ENCODE results near the gene NGDN.
"Not testable (repeated sequence)": the region's sequence is repeated elsewhere in the genome, so short reads cannot be mapped to it uniquely, and the experiment has no call there.

The NGDN gene, protein sequence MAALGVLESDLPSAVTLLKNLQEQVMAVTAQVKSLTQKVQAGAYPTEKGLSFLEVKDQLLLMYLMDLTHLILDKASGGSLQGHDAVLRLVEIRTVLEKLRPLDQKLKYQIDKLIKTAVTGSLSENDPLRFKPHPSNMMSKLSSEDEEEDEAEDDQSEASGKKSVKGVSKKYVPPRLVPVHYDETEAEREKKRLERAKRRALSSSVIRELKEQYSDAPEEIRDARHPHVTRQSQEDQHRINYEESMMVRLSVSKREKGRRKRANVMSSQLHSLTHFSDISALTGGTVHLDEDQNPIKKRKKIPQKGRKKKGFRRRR

DNA sequence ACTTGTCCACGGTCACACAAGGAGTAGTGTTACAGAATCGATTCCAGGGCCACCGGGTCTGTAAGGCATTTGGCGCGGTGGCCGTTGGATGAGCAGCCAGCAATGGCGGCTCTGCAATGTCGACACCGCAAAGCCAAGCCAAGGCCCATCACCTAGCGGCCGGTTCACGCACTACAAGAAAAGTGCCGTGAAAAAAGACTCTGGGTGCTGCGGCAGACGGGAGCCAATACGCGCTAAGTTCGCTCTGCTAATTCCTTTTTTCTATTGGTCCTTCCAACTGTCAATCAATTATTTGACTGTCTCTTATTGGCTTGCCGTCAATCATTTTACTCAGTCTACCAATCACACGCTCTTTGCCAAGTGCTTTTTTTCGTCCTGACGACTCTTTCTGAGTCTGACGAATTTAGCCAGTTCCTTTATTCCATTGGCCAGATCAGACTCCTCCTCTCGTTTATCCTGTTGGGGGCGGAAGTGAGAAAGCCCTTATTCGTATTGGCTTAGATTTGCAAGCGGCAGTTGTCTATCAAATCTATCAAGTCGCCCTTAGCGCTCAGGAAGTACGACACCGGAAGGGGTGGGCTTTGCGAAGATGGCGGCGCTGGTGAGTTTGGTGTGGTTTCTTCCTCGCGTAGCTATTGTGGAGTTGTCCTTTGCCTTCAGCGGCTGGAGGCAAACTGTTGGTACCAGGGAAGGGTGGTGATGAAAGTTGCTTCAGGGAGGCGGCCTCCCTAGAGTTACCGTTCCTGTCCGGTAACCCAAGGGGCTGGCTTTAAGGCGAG is at the start of gene NGDN:
Gene NGDN (plus strand): TSS at position 577 of the 779 bp plus-strand sequence. CDS start 13 bp downstream, at position 590.
- peak; percentile 98 for DNase-seq

DNA sequence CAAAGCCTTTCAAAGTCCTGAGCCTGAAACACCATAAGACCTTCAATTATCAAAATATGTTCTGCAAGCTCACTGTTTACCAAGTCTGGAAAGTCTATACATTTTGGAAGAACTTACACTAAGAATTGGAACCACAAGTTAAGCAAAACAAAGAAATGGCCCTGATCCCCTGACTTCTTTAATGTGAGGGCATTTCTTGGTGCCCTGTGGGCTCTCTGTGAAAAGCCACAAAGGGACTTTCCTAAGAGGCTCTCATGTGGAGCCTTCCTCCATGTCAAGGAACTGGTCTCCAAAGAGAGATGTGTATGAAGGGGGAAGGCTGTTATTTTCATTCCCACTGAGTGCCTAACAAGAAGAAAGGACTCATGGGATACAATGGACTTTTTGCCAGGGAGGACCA is 47.9 kb upstream of the NGDN start:
- no peak for DNase-seq

DNA sequence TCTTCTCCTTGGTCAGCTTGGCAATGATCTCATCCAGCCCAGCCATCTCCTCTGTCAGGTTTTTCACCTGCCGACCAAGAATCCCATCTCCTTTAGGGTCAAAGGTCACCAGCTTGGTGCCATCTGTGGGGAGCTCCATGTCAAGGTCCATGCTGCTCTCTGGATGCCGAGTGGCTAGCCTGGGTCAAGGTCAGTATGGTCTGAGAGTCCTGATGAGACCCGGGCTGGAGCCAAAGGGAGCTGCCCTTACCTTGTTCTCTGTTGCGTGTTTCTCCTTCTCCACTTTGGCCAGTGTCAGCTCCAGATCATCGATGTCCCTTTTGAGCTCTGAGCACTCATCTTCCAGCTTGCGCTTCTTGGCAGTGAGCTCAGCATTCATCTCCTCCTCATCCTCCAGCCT is 45.8 kb upstream of the NGDN start:
- DNase-seq = no peak

DNA sequence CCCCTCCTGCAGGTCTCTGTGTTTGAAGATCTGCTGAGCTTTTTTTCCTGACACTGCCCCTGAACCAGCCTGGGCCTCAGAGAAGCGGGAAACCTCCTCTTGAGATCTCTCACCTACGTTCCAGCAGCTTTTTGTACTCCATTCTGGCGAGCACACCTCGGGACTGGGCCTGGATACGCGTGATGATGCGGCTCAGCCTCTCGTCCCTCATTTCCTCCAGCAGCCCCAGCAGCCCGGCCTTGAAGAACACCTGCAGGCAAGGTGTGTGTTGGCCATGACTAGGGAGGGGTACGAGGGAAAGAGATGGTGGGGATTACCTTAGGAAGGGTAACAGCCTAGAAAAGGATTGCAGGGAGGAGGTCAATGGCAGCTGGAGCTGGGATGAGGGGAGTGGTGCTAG is 44.3 kb upstream of the NGDN start:
- no peak for DNase-seq

DNA sequence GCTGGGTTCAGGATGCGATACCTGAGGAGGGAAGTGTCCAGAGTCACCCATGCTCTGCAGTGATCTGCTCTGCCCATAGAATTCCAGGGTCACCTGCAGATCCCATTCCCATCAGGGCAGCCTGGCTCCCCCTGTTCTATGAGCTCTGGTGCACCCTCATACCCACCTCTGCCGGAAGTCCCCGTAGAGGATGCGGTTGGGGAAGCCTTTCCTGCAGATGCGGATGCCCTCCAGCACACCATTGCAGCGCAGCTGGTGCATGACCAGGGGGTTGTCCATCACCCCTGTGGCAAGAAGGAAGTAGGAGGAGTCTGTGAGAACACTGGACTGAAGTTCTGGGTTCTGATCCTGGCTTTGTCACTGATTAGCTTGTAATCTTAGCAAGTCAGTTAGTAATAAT is 43.7 kb upstream of the NGDN start:
- not testable (repeated sequence) for DNase-seq

DNA sequence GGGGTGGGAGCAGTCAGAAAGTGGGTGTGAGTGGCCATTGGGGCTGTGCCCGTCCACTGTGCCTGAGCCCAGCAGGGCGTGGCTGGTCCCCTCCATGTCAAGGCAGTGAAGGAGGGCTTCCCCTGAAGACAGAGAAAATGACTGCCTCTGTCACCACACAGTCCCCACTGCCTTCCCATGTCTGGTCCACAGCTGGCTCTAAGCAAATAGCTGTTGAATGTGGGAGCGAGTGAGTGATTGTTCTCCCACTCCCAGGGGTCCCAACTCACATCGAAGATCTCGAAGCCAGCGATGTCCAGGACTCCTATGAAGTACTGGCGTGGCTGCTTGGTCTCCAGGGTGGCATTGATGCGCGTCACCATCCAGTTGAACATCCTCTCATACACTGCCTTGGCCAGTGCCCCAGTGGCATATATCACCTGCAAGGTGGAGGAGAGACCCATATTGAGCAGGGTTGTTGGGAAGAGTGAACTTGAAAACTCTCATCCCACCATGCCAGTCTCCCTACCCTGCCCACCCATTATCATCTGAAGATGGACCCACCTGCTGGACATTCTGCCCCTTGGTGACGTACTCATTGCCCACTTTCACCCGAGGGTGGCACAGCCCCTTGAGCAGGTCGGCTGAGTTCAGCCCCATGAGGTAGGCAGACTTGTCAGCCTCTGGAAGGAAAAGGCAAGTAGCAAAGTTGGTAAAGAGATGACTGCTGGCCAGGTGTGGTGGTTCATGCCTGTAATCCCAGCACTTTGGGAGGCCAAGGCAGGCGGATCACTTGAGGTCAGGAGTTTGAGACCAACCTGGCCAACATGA is 40.6 kb upstream of the NGDN start:
- DNase-seq = no peak

DNA sequence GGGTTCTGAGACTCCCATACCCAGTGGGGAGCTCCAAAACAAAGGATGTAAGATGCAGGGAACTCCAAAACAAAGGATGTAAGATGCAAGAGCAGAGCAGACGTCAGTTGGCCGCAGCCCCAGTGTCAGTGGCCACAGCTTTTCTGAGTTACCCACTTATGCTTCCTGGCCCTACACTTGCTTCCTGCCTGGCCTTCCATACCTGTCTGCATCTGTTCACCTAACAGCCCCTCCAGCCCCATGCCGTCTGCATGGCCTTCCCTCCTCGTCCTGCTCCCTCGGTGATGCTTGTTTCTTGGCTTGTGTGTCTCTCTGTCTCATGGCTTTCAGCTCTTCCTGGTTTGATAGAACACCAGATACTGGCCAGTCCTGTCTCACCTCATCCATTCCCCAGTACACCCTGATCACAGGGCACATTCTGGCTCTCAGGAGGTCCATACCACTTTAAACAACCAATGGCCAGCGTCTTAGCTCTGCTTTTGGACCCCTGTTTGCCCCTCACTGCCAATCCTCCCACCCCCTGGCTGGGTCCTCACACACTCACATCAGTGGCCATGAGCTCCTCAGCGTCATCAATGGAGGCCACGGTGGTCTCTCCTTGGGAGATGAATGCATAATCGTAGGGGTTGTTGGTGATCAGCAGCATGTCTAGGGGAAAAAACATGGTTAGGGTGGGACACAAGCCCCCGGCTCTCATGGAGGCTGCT is 39.3 kb upstream of the NGDN start:
- no peak for DNase-seq

DNA sequence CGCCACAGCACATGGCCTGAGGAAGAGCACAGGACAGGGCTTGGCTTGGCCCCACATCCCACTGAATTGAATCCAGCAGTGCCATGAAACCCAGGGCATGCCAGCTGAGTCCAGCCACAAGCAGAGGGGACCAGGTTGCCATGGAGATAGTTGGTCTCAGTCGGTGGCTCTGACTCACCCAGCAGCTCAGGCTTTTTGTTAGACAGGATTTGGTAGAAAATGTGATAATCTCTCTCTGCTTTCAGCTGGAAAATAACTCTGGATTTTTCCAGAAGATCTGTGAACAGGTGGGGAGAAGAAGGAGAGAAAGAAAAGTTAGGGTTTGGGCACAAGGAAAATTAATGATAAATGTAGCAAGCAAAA is 38.8 kb upstream of the NGDN start:
- no peak for DNase-seq

DNA sequence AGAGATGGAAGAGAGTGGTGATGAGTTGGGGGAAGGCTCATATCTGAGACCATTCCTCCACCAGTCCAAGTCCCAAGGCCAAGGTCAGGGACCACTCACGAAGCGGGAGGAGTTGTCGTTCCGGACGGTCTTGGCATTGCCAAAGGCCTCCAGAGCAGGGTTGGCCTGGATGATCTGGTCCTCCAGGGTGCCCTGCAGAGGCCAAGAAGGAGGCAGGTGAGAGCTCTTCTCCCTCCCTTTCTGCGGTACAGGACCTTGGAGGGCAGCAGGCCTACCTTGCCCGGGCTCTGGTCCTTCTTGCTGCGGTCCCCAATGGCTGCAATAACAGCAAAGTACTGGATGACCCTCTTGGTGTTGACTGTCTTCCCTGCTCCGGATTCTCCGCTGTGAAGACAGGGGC is 38.0 kb upstream of the NGDN start:
- DNase-seq = no peak

DNA sequence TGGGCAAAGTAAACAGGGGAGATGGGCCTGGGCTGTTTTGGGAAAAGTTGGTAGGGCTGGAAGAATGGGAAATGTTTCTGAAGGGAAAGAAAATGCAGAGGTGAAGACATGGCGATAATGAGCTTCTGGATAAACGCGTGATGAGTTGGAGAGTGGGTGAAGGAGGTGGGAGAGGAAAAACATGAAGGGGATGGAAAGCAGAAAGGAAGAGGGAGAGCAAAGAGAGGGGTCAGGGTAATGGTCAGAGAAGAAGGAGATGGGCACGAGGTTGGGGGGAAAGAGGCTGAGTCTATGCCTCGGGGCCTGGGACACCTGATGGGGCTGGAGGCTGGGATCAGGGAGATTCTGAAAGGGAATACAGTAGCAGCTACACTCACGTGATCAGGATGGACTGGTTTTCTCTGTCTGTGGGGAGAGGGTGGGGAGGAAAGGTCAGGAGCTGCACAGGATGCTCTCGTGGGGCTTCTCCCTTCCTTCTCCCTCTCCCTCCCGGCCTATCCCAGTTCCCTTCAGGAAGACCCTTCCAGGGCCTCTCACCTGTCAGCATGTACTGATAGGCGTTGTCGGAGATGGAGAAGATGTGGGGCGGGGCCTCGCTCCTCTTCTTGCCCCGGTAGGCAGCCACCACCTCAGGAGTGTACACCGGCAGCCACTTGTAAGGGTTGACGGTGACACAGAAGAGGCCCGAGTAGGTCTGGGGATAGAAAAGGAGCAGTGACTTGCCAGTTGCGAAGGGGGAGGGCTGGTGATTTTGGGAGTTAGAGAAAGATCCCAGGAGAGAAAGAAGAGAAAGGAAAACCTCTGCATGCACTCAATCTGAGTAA is 37.2 kb upstream of the NGDN start:
- no peak for DNase-seq

DNA sequence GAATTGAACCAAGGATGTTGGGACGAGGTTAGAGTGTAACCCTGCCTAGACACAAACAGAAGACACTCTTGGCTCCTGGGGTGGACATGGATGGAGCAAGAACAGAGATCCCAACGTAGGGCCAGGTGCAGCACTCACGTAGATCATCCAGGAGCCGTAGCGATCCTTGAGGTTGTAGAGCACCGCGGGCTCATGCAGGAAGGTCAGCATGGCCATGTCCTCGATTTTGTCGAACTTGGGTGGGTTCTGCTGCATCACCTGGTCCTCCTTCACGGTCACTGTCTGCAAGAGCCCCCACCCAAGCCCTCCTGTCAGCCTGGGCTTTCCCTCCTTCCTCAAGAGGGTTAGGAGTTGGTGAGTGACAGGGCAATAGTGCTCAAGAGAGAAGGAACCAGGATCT is 36.6 kb upstream of the NGDN start:
- DNase-seq = no peak

DNA sequence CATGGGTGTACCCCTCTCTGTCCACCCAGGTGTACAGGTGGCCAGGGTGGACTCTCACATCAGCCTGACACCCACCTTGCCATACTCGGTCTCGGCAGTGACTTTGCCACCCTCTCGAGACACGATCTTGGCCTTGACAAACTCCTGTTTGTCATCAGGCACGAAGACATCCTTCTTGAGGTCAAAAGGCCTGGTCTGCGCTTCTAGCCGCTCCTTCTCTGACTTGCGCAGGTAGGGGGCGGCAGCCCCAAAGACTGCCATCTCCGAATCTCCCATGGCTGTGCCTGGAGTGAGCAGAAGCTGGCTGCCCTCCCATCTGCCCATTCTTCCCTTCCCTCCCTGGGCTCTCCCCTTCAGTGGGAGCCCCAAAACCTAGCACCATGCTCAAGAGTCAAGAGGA is 36.0 kb upstream of the NGDN start:
- no peak for DNase-seq

DNA sequence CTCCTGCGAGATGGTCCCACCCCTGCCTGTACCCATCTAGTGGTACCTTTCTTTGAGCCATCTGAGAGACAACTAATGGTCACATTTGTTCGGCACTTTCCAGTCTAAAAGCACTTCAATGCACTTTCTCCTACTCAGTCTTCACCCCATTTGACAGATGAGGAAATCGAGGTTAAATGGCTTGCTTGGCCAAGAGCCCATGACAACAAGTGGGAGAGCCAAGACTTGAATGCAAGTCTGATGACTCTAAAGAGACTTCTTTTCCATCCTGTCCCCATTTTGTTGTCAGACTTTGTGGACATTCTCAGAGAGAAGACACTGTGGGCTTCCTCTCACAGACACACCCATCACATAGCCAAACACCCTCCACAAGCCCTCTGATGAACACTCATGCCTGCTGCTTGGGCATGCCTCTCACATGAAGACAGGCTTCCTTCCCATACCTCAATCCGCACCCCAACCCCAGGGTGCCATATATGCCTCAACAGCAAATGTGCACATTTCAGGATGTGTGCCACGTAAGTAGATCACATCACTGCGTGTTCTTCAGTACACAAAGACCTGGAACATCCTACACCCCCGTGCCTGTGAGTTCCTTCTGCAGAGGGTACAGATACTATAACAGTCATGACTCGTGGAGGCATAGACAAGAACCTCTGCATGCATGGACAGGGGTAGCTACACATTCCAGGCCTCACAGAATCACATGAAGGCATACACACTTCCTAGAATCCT is 34.8 kb upstream of the NGDN start:
- no peak for DNase-seq

DNA sequence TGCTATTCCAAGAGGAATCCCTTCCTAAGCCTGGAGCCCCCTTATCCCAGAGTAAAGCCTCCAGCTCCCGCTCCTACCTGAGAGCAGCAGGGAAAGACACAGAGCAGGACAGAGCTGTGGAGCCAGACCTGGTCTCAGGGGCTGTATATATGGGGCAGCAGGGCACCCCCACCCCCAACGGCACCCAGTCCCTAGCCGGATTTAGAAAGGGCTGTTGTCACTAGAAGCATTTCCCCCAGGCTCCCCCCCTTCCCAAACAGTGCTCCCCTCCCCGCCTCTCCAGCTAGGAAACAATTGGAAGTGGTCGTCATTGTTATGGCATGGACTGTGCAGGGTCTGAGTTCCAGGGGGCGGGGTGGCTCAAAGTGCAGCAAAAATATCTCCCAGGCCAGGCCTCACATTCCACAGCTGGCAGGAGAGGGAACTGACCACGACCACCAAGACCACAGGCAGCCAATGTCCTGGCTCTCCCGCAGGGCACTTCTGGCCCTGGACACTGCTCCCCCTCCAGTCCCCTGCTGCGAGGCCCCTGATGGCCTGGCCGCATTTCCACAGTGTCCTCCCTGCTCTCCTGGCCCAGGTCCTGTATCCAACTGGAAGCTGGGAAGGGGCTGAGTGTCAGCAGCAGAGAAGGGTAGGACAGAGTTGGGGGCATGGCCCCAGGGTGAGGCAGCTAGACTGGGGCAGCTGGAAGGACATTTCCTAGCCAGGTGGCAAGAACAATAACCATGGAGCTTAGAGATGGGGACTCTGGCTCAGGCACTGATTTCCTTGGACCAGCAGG is 33.8 kb upstream of the NGDN start, which contains the start of gene MYH7:
Gene MYH7 (minus strand): TSS at position 118 of the 784 bp plus-strand sequence. CDS start 1,928 bp downstream, outside the sequence.
- DNase-seq = no peak

DNA sequence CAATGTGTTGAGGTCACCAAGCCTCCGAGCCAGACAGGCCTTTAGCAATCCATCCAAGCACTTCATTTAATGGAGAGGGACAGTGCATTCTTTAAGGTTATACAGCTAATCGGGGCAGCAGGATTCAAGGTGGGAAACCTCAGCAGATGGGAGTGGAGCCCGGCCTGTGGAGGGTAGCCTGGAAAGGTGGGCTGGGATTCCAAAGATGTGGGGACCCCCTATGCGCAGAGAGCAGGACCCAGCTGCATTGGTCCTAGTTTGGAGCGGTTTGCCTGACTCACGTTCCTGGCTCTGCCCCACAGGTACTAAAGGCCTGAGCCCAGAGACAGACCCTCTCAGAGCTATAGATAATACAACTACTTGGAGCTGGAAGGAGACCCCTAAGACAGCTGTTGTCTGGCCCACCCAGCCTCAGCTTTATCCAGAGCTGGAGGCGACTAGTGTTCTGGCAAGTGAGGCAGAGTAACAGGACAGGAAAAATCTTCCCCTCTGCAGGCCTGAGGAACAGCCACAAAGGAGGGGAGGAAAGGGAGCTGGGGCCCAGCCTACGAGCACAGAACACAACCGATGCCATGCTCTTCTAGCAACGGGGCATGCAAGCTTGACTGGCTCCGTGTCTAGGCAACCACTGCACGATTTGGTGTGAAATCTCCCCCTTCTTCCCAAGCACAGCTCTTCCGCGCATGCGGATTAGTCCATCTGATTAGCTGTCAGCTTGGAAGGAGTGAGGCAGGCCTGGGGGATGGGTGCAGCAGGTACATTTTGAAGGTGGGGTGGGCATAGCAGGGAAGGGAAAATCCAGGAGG is 33.0 kb upstream of the NGDN start:
- no peak for DNase-seq

DNA sequence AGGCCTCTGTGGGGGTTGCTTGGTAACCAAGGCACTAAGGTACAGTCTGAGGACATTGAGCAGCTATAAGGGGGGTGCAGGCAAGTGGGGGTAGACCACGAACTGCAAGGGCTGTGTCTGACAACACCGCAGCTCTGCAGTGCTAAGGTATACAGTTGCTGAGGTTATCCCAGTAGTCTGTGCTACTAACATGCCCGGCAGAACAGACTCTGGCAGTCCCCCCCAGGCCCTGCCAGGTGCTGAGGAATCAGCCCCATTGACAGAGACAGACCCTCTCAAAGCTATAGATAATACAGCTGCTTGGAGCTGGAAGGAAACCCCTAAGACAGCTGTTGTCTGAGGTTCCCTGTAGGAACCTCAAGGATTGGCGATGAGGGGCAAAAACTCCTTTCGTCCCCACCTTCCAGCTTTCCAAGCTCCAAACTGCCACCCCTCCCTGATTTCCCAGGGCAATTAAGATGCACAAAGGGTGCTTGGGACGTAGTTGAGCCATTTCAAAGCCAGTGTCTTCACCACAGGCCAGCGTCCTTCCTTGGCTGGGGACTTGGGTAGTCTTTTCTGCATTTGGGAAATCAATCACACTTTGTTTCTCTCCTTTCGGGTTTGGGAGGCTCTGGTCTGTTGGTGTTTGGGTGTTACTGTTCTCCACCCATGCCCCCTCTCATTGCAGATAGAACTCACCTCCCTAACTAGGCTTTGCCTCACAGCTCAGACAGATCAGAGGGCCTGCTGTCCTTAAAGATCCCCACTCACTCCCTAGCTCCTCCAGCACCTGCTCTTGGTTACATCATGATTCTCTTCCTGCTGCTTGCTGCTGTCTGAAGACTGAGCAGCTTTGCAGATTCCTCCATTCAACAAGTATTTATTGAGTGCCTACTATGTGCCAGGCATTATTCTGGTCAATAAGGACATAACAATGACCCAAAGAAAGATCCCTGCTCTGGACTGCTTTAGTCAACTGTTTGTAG is 32.1 kb upstream of the NGDN start:
- DNase-seq = no peak

DNA sequence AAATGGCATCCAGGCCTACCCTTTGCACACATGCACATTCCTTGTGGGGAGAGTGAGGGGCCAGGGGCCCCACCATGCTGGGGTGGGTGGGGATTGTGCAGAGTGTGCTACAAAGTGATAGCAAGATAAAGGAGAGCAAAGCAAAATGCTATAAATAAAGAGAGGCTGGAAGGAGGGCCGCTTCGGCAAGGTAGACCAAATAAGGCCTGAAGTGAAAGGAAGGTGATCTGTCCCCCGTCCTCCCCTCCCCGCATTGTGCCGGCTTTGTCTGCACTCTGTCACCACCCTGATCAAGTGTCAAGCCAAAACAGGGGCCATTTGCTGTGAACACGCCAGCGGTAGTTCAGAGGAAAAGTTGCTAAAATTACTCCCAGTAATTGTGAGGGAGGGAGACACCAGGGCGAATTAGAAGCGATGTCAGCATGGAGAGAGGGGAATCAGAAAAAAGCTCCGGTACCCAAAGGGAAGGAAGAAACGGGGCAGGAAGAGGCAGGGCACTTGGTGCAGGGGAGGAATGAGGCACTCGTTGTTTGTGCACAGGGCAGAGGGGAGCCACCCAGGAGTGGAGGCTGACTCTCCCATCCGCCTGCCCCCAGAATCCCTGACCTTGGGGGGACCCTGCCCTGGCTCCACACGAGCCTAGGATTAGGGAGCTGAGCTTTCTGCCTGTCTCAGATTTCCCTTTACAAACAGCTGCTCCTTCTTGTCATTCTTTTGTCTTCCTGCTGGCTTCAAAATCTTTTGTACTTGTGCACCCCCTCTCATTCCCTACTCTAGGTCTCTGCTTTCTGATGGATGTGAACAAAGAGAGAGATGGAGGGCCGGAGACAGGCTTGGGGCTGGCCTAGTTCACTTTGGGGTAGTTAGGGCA is 31.2 kb upstream of the NGDN start:
- DNase-seq = no peak

Measured in CD4-positive, alpha-beta T cell treated with Interleukin-12 subunit alpha and Interleukin-12 subunit beta, for 1 hour (primary cell).